ENCODE results near the gene EPHB2. TPM values are rescaled to one million over a fixed set of nuclear protein-coding genes. Genes with fewer than 3 reads are reported as not detected.
A peak's percentile ranks its signal among the peaks of the same experiment; 100 is the strongest.
"Not testable (repeated sequence)": the region's sequence is repeated elsewhere in the genome, so short reads cannot be mapped to it uniquely, and the experiment has no call there.

Gene EPHB2
- polyA plus RNA-seq, 1 donor from 2014 or later = not detected

DNA sequence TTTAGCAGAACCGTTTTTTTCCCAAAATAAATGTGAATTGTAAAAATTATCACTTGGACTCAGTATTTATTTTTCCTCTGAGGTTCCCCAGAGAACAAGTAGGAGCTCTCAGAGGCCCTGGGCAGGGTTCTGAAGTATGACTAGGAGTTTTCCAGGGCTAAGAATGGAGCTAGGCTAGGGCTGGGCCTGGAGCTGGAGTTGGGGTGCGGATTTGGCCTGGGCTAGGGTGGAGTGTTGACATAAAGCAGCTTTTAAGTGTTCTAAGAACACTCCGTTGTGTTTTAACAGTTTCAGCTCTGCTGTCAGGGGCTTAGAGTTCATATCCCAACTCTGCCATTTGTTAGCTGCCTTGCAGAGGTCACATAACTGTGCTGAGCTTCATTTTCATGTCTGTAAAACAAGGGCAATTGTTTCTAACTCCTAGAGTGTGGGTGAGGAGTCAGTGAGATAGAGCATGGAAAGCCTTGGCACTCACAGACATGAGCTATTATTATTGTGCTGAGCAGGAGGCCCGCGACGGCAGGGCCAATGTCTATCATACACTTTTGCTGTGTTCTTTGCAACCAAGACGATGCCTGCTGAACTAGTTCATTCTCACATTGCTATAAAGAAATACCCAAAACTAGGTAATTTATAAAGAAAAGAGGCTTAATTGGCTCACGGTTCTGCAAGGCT, 210.9 kb downstream of the EPHB2 start:
- H3K36me3 Mint-ChIP-seq = no peaks in the 10 kb centered on the region
- no peaks in the 10 kb centered on the region for H3K4me1 Mint-ChIP-seq
- peaks cover 0 to 1% (median 0%) of the 10 kb centered on the region in 3 donors for H3K9me3 Mint-ChIP-seq
- peaks cover 11% of the 10 kb centered on the region for H3K27me3 Mint-ChIP-seq
- no peak overlapping the region for H3K4me3 Mint-ChIP-seq
- H3K27ac Mint-ChIP-seq = no peak overlapping the region

DNA sequence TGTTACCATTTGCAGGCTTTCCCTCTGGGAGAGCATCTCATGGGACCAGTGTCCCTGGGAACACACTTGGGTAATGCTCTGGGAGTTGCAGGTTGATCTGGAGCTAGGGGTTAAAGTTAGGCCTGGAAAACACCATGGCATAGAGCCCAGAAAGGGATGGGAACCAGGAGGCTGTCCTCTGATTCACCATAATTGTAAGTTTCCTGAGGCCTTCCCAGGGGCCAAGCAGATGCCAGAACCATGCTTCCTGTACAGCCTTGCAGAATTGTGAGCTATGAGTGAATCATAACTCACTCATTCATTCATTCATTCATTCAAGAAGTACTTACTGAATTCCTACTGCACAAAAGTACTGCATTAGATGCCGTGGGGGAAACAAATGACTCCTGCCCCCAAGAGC, 212.0 kb downstream of the EPHB2 start:
- peaks cover 11% of the 10 kb centered on the region for H3K27me3 Mint-ChIP-seq
- H3K4me1 Mint-ChIP-seq = no peaks in the 10 kb centered on the region
- H3K36me3 Mint-ChIP-seq = peaks cover 1% of the 10 kb centered on the region
- no peak overlapping the region for H3K4me3 Mint-ChIP-seq
- no peak overlapping the region for H3K27ac Mint-ChIP-seq
- peaks cover 0 to 1% (median 0%) of the 10 kb centered on the region in 3 donors for H3K9me3 Mint-ChIP-seq

DNA sequence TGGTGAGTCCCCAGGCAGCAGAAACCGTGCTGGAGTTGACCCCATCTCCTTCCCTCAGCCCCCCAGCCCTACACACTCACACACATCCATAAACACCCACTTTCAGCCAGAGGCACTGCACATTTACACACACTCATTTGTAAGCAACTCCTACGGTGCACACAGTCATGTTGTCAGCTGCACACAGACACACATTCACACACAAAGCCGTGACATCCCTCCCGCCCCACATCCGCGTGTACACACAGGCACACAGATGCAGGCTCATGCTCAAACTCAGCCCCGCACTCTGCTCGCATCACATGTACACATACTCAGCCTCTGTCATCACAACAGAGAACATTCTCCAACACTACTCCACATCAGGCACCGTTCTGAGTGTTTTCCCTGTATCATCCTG, 214.5 kb downstream of the EPHB2 start:
- Mint-ChIP-seq H3K27me3 (peaks cover 16% of the 10 kb centered on the region), H3K9me3 (peaks cover 0 to 1% (median 0%) of the 10 kb centered on the region in 3 donors), H3K4me3 (no peak overlapping the region), H3K27ac (no peak overlapping the region), H3K4me1 (no peaks in the 10 kb centered on the region), H3K36me3 (peaks cover 1% of the 10 kb centered on the region)

DNA sequence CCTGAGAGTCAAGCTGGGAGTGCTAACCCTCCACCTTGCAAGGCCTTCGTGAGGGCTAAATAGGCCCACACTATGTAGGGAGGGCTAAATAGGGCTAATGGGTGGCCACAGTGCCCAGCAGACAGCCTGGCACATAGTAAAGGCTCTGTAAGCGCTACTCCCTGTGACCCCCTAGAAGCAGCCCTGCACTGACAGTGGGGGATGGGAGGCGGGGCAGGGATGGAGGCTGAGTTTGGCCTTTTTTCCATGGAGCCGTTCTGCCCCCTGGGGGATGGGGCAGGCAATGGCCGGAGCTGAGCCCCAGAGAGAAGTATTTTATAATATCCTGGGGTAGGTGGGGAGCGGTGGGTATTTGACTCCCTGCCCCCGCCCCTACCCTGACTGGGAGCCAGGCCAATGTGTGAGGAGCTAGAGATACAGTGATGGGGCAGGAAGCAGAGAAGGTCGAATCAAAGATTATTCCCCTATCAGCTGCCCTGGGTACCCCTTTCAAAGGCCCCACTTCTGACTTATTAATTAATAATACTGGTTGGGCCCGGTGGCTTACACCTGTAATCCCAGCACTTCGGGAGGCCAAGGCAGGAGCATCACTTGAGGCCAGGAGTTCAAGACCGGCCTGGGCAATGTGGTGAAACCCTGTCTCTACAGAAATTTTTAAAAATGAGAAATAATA, 219.7 kb downstream of the EPHB2 start:
- Mint-ChIP-seq H3K4me1 (no peaks in the 10 kb centered on the region), H3K27me3 (peaks cover 12% of the 10 kb centered on the region), H3K4me3 (no peak overlapping the region), H3K36me3 (peaks cover 3% of the 10 kb centered on the region), H3K27ac (no peak overlapping the region), H3K9me3 (no peaks in the 10 kb centered on the region)

DNA sequence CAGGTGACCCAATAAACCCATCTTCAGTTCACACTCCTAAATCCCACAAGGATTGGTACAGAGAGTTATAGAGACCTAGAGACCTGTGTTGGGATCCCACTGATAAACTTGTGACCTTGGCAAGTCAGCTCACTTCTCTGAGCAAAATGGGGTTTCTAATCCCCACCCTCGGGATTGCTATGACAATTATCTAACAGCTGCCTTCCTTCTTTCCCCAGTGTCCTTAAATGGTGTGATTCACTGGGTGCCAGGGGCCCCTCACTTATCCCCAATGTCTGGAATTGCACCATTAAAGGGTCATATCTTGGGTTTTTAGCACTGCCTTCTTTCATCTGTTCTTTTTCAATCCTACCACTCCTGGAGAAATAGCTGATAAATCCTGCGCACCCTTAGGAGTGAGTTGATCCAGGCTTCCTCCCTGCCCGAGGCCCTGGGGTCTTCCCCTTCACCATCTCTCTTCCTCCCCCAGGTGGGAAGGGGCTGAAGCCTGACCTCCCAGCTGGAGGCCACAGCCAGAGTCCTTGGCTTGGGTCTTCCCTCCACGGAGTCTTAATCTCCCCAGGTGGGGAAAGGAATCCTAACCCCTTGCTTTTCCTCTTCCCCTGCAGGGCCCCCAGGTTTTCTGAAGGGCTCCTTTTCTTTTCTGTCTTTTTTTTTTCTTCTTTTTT, 222.3 kb downstream of the EPHB2 start:
- H3K27ac Mint-ChIP-seq = no peak overlapping the region
- H3K9me3 Mint-ChIP-seq = peaks cover 0 to 5% (median 0%) of the 10 kb centered on the region in 3 donors
- H3K4me3 Mint-ChIP-seq = no peak overlapping the region
- peaks cover 1% of the 10 kb centered on the region for H3K36me3 Mint-ChIP-seq
- no peaks in the 10 kb centered on the region for H3K4me1 Mint-ChIP-seq
- peaks cover 10% of the 10 kb centered on the region for H3K27me3 Mint-ChIP-seq

DNA sequence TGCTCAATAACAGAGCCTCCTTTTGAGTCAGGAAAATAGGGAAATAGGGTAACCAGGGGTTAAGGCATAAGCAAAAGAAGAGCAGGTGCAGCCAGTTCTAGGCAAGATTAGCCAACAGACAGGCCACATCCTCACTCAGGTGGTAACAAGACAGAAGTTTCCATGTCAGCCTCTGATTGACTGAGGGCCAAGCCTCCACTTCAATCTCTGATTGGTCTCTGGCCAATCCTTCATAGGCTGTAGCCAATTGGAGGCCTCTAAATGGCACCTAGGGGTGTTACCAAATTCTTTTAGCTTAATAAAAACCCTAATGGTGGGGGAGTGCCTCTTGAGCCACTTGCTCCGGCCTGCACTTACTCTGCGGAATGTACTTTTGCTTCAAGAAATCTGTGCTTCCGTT, 224.8 kb downstream of the EPHB2 start:
- Mint-ChIP-seq H3K4me1 (no peaks in the 10 kb centered on the region), H3K4me3 (peak overlapping the region in 1 of 4 donors; percentile 27), H3K36me3 (peaks cover 1% of the 10 kb centered on the region), H3K27me3 (no peaks in the 10 kb centered on the region), H3K9me3 (peaks cover 4 to 14% (median 6%) of the 10 kb centered on the region in 3 donors), H3K27ac (no peak overlapping the region)

DNA sequence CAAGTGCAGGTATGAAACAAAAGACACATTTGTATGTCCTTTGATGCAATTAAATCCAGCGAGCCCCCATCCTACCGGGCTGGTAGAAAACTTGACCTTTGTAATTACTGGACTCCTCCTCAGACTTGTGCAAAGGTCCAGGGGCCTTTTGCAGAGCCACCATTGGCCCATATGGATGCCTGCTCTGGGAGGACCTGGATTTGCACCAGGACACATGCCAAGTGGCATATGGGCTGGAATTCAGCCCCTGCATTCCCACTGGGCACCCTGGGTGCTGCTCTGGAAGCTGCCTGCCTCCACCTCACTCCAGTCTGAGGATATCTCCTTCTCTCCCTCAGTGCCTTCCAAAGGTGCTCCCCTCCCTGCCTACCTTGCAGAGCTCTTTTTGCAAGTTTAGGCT, 226.0 kb downstream of the EPHB2 start:
- H3K27ac Mint-ChIP-seq = no peak overlapping the region
- no peak overlapping the region for H3K4me3 Mint-ChIP-seq
- H3K36me3 Mint-ChIP-seq = peaks cover 1% of the 10 kb centered on the region
- H3K4me1 Mint-ChIP-seq = no peaks in the 10 kb centered on the region
- H3K27me3 Mint-ChIP-seq = no peaks in the 10 kb centered on the region
- peaks cover 8 to 19% (median 9%) of the 10 kb centered on the region in 3 donors for H3K9me3 Mint-ChIP-seq

DNA sequence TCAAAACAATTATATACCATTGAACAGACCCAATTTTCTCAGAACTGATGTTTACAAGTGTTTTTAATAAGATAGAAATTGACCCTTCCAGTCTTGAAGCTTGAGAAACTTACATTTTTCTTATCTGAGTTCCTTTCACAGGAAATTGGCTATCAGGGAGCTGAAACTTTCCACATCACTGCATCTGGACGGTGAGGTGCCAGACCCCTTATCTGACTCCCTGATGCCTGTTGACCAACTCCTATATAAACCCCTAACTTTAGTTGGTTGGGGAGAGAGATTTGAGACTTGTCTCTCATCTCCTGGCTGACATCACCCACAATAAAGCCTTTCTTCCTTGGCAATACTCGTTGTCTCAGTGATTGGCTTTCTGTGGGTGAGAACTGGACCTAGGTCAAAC, 230.6 kb downstream of the EPHB2 start:
- Mint-ChIP-seq H3K36me3 (no peaks in the 10 kb centered on the region), H3K27me3 (peaks cover 14% of the 10 kb centered on the region), H3K4me1 (no peaks in the 10 kb centered on the region), H3K9me3 (peaks cover 8 to 14% (median 9%) of the 10 kb centered on the region in 3 donors), H3K27ac (no peak overlapping the region), H3K4me3 (peak overlapping the region in 1 of 4 donors; percentile 18)

DNA sequence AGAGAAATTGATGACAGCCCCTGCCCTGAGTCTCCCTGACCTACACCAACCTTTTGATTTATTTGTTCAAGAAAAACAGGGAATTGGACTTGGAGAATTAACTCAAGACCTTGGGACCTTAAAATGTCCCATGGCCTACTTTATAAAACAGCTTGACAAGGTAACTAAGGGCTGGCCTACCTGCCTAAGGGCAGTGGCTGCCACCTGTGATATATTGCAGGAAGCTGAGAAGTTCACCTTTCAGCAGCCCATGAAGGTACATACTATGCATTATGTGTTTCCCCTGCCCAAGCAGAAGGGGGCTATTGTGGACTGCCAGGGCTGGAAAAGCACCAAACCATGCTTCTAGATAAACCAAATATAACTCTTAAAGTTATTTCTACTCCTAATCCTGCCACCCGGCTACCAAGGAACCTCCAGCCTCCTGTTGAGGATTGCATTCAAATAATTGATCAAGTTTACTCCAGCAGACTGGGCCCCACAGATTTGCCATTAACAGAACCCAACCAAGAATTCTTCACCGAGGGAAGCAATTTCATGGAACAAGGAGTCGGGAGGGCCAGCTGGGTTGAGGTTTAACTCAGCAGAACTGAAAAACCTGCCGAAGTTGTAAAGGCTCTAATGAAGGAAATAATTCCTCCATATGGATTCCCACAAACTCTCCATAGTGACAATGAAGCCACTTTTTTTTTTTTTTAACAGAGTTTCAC, 233.9 kb downstream of the EPHB2 start:
- Mint-ChIP-seq H3K9me3 (peaks cover 8 to 13% (median 8%) of the 10 kb centered on the region in 3 donors), H3K4me1 (no peaks in the 10 kb centered on the region), H3K36me3 (no peaks in the 10 kb centered on the region)

DNA sequence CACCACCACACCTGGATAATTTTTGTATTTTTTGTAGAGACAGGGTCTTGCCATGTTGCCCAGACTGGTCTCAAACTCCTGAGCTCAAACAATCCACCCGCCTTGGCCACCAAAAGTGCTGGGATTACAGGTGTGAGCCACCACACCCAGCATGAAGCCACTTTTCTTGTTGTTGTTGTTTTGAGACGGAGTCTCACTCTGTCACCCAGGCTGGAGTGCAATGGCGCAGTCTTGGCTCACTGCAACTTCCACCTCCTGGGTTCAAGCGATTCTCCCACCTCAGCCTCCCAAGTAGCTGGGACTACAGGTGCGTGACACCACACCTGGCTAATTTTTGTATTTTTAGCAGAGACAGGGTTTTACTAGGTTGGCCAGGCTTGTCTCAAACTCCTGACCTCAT, 234.5 kb downstream of the EPHB2 start:
- H3K9me3 Mint-ChIP-seq, H3K27ac Mint-ChIP-seq, H3K4me3 Mint-ChIP-seq, H3K36me3 Mint-ChIP-seq, H3K4me1 Mint-ChIP-seq: not testable (repeated sequence)
- peaks cover 16% of the 10 kb centered on the region for H3K27me3 Mint-ChIP-seq

More for the DNA sequence above, 233.9 kb downstream of the EPHB2 start:
- Mint-ChIP-seq H3K27me3 (peaks cover 16% of the 10 kb centered on the region), H3K27ac (no peak overlapping the region), H3K4me3 (no peak overlapping the region)

DNA sequence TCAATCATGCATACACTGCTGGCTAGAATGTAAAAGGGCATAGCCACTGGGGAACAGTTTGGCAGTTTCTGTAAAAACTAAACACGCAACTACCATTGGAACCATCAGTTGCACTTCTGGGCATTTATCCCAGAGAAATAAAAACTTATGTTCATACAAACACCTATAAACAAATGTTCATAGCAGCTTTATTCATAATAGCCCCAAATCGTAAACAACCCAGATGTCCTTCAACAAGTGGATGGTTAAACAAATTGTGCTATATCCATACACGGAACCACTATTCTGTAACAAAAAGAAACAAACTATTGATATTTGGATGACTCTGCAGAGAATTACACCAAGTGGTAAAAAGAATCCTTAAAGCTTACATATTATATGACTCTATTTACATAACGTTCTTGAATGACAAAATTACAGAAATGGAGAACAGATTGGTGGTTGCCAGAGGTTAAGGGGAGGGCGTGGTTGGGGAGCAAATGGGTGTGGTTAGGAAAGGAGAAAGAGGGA, 239.2 kb downstream of the EPHB2 start:
- peaks cover 2% of the 10 kb centered on the region for H3K36me3 Mint-ChIP-seq
- no peak overlapping the region for H3K27ac Mint-ChIP-seq
- no peak overlapping the region for H3K4me3 Mint-ChIP-seq
- no peaks in the 10 kb centered on the region for H3K9me3 Mint-ChIP-seq
- H3K4me1 Mint-ChIP-seq = peaks cover 0 to 2% (median 2%) of the 10 kb centered on the region in 3 donors
- H3K27me3 Mint-ChIP-seq = peaks cover 13% of the 10 kb centered on the region

DNA sequence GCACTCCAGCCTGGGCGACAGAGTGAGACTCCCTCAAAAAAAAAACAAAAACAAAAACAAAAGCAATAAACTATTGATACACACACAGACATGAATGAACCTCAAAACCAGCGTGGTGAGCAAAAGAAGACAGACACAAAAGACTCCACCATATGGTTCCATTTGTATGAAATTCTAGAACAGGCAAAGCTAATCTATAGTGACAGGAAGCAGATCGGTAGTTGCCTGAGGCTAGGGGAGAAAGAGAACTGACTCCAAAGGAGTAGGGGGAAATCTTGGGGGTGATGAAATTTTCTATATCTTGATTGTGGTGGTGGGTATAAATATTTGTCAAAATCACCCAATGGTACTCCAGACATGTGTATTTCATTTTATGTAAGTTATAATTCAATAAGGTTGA, 241.2 kb downstream of the EPHB2 start:
- peaks cover 0 to 2% (median 0%) of the 10 kb centered on the region in 3 donors for H3K9me3 Mint-ChIP-seq
- H3K4me1 Mint-ChIP-seq = peaks cover 0 to 2% (median 2%) of the 10 kb centered on the region in 3 donors
- H3K36me3 Mint-ChIP-seq = peaks cover 2% of the 10 kb centered on the region
- peaks cover 14% of the 10 kb centered on the region for H3K27me3 Mint-ChIP-seq
- H3K4me3 Mint-ChIP-seq = peak overlapping the region in 1 of 4 donors; percentile 21
- no peak overlapping the region for H3K27ac Mint-ChIP-seq

DNA sequence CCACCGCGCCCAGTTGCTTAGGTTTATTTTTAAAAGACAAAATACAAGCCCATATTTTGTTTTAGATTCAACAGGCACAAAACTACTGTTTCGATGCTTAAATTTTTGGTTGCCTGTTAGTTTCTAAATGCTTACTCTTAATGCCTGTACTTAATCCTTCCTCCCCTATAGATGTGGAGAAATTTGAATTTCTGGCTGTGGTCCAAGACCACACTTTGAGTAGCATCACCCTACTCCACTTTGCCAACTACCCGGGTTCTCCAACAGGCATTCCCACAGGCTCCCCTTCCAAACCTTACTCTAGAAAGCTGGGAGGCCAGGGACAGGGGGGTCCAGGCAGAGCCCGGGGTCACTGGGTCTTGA, 242.0 kb downstream of the EPHB2 start:
- Mint-ChIP-seq H3K9me3 (peaks cover 0 to 2% (median 0%) of the 10 kb centered on the region in 3 donors), H3K36me3 (peaks cover 2% of the 10 kb centered on the region), H3K4me3 (no peak overlapping the region), H3K4me1 (peaks cover 0 to 2% (median 2%) of the 10 kb centered on the region in 3 donors), H3K27ac (no peak overlapping the region), H3K27me3 (peaks cover 15% of the 10 kb centered on the region)

DNA sequence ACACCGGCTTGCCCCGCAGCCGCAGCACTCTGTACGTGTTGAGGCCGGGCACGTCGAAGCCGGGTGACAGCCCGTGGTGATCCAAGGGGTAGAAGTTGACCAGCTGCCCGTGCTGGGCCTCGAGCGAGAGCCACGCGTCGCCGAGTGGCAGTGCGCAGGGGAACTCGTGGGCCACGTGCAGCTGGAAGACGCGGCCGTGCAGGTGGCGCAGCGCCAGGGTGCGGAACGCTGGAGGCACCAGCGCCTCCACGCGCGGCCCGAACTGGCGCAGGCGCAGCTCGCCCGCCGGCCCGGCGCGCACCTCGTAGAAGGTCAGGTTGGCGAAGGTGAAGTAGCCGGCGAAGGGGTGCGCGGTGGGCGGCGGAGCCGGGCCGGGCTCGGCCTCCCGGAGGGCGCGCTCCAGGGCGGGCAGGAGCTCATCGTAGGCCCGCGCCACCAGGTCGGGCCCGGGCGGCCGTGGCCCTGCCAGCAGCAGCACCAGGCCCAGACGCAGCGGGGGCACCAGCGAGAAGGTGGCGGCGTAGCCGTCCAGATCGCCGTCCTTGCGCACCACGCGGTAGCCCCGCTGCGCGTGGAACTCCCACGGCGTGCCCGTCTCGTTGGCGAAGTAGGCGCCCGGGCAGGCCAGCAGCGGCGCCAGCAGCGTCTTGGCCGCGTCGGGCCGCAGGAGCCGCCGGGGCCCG, 242.6 kb downstream of the EPHB2 start:
- peaks cover 0 to 2% (median 0%) of the 10 kb centered on the region in 3 donors for H3K9me3 Mint-ChIP-seq
- H3K36me3 Mint-ChIP-seq = peaks cover 2% of the 10 kb centered on the region
- peaks cover 13% of the 10 kb centered on the region for H3K27me3 Mint-ChIP-seq
- H3K4me3 Mint-ChIP-seq = no peak overlapping the region
- H3K27ac Mint-ChIP-seq = no peak overlapping the region
- H3K4me1 Mint-ChIP-seq = peaks cover 0 to 2% (median 2%) of the 10 kb centered on the region in 3 donors
